ENCODE data around the gene SLC22A23. TPM values are rescaled to one million over a fixed set of nuclear protein-coding genes. Genes with fewer than 3 reads are reported as not detected.

Gene SLC22A23
- total RNA-seq, 1 experiment from 2014 or later: 5.7 TPM

- TF ChIP-seq, protein P1, sequence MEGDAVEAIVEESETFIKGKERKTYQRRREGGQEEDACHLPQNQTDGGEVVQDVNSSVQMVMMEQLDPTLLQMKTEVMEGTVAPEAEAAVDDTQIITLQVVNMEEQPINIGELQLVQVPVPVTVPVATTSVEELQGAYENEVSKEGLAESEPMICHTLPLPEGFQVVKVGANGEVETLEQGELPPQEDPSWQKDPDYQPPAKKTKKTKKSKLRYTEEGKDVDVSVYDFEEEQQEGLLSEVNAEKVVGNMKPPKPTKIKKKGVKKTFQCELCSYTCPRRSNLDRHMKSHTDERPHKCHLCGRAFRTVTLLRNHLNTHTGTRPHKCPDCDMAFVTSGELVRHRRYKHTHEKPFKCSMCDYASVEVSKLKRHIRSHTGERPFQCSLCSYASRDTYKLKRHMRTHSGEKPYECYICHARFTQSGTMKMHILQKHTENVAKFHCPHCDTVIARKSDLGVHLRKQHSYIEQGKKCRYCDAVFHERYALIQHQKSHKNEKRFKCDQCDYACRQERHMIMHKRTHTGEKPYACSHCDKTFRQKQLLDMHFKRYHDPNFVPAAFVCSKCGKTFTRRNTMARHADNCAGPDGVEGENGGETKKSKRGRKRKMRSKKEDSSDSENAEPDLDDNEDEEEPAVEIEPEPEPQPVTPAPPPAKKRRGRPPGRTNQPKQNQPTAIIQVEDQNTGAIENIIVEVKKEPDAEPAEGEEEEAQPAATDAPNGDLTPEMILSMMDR (conservative IDR thresholded peaks at IDR 0.05; ENCODE audit: low read depth, low read length): no peak
- no peak for TF ChIP-seq EZH2 (IDR thresholded peaks at IDR 0.05; ENCODE audit: low read length, unreplicated experiment)
- no peak for TF ChIP-seq EZH2phosphoT487 (IDR thresholded peaks at IDR 0.05; ENCODE audit: borderline replicate concordance, low read length)
- Histone ChIP-seq H3K9ac (ENCODE audit: low read length) (no peak overlapping the region), H3K9me3 (ENCODE audit: low read length) (no peaks in the 10 kb centered on the region), H3K27me3 (ENCODE audit: low read length) (no peaks in the 10 kb centered on the region), H3K4me1 (ENCODE audit: insufficient read depth, low read length) (peaks cover 25% of the 10 kb centered on the region), H2AFZ (ENCODE audit: low read length) (no peak overlapping the region), H3K79me2 (ENCODE audit: low read length) (no peaks in the 10 kb centered on the region), H3K4me3 (ENCODE audit: low read length) (no peak overlapping the region), H4K20me1 (ENCODE audit: low read length) (no peaks in the 10 kb centered on the region), H3K27ac (ENCODE audit: low read length) (no peak overlapping the region), H3K36me3 (ENCODE audit: low read depth, low read length) (no peaks in the 10 kb centered on the region), H3K4me2 (ENCODE audit: low read length) (no peak overlapping the region), H3K9me2 (replicated peaks; ENCODE audit: low read length) (no peaks in the 10 kb centered on the region), H3F3A (ENCODE audit: low read length, unreplicated experiment) (no peaks in the 10 kb centered on the region)
- DNase-seq (peak; percentile 67), ATAC-seq (no peak)
- CTCF ChIA-PET: interaction anchor here (0.6 kb wide), 1 partner anchor 18 kb away, joined by 3 read pairs; no protein-coding TSS in a partner anchor
- POLR2A ChIA-PET (ENCODE audit: unreplicated experiment): no interaction called here
- intact Hi-C loops (cut with micrococcal nuclease): no loop called here
- BruUV-seq (replicated peaks): no TSS peak
These were observed 42.3 kb downstream of the SLC22A23 start for GRCh38 chr6:3414327-3415081.

- ATAC-seq (no peak), DNase-seq (no peak)
- Histone ChIP-seq H3K9me2 (replicated peaks; ENCODE audit: low read length) (no peaks in the 10 kb centered on the region), H3K9me3 (ENCODE audit: low read length) (no peaks in the 10 kb centered on the region), H3K79me2 (ENCODE audit: low read length) (no peaks in the 10 kb centered on the region), H4K20me1 (ENCODE audit: low read length) (no peaks in the 10 kb centered on the region), H3K4me1 (ENCODE audit: insufficient read depth, low read length) (peaks cover 16% of the 10 kb centered on the region; the same call in 1 of the 2 replicates), H3F3A (ENCODE audit: low read length, unreplicated experiment) (no peaks in the 10 kb centered on the region), H3K4me2 (ENCODE audit: low read length) (no peak overlapping the region), H3K9ac (ENCODE audit: low read length) (no peak overlapping the region), H3K36me3 (ENCODE audit: low read depth, low read length) (no peaks in the 10 kb centered on the region), H3K4me3 (ENCODE audit: low read length) (no peak overlapping the region), H2AFZ (ENCODE audit: low read length) (no peak overlapping the region), H3K27ac (ENCODE audit: low read length) (no peak overlapping the region), H3K27me3 (ENCODE audit: low read length) (no peaks in the 10 kb centered on the region)
- intact Hi-C loops (cut with micrococcal nuclease): no loop called here
- ChIA-PET POLR2A (ENCODE audit: unreplicated experiment) (no interaction called here), CTCF (no interaction called here)
- BruUV-seq (replicated peaks): no TSS peak
- TF ChIP-seq, protein P1 (conservative IDR thresholded peaks at IDR 0.05; ENCODE audit: low read depth, low read length): no peak
- TF ChIP-seq EZH2 (IDR thresholded peaks at IDR 0.05; ENCODE audit: low read length, unreplicated experiment) (no peak), EZH2phosphoT487 (IDR thresholded peaks at IDR 0.05; ENCODE audit: borderline replicate concordance, low read length) (no peak)
These were observed 43.3 kb downstream of the SLC22A23 start for GRCh38 chr6:3413592-3413991.

Measured in PC-3 (cell line).